ENCODE data around the gene SRP19.

The SRP19 gene

GRCh38 chr5:112830378-112830777, 30.7 kb upstream of the SRP19 start:
- H3K4me3 ChIP-seq (ENCODE audit: low read depth, low read length) = no peak overlapping the region
- no peak for TF ChIP-seq CTCF (IDR thresholded peaks at IDR 0.05; ENCODE audit: low read depth, low read length, missing control alignments)
- no peak for DNase-seq (ENCODE audit: low read depth)

GRCh38 chr5:112833971-112834370, 27.1 kb upstream of the SRP19 start:
- TF ChIP-seq CTCF (IDR thresholded peaks at IDR 0.05; ENCODE audit: low read depth, low read length, missing control alignments) = no peak
- H3K4me3 ChIP-seq (ENCODE audit: low read depth, low read length) = no peak overlapping the region
- DNase-seq (ENCODE audit: low read depth) = no peak

- no peak for DNase-seq (ENCODE audit: low read depth)
- H3K4me3 ChIP-seq (ENCODE audit: low read depth, low read length) = no peak overlapping the region
- TF ChIP-seq CTCF (IDR thresholded peaks at IDR 0.05; ENCODE audit: low read depth, low read length, missing control alignments) = no peak
These were observed 16.6 kb upstream of the SRP19 start for GRCh38 chr5:112844489-112844888.

GRCh38 chr5:112846556-112846955, 14.5 kb upstream of the SRP19 start:
- no peak for TF ChIP-seq CTCF (IDR thresholded peaks at IDR 0.05; ENCODE audit: low read depth, low read length, missing control alignments)
- no peak overlapping the region for H3K4me3 ChIP-seq (ENCODE audit: low read depth, low read length)
- no peak for DNase-seq (ENCODE audit: low read depth)

- H3K4me3 ChIP-seq (ENCODE audit: low read depth, low read length) = no peak overlapping the region
- no peak for TF ChIP-seq CTCF (IDR thresholded peaks at IDR 0.05; ENCODE audit: low read depth, low read length, missing control alignments)
- DNase-seq (ENCODE audit: low read depth) = no peak
These were observed 13.8 kb upstream of the SRP19 start for GRCh38 chr5:112847306-112847705.

GRCh38 chr5:112848116-112848811, 12.8 kb upstream of the SRP19 start:
- peak; percentile 65 for DNase-seq (ENCODE audit: low read depth)
- no peak overlapping the region for H3K4me3 ChIP-seq (ENCODE audit: low read depth, low read length)
- peak; percentile 72 for TF ChIP-seq CTCF (IDR thresholded peaks at IDR 0.05; ENCODE audit: low read depth, low read length, missing control alignments)

GRCh38 chr5:112849912-112850311, 11.2 kb upstream of the SRP19 start:
- H3K4me3 ChIP-seq (ENCODE audit: low read depth, low read length) = no peak overlapping the region
- no peak for TF ChIP-seq CTCF (IDR thresholded peaks at IDR 0.05; ENCODE audit: low read depth, low read length, missing control alignments)
- no peak for DNase-seq (ENCODE audit: low read depth)

Data from GM12864 (cell line).